ENCODE data around the gene ARL2BP.
A peak's percentile ranks its signal among the peaks of the same experiment; 100 is the strongest.

The ARL2BP gene

GRCh38 chr16:57257455-57258070 lies 12.5 kb downstream of the ARL2BP start:
- TF ChIP-seq Cebpa-rat (IDR thresholded peaks at IDR 0.05) = no peak
- H3K4me3 ChIP-seq = no peak overlapping the region
- H3K9ac ChIP-seq = no peak overlapping the region
- H3K4me2 ChIP-seq = no peak overlapping the region
- H3K27me3 ChIP-seq = no peaks in the 10 kb centered on the region
- no peak overlapping the region for H3K27ac ChIP-seq
- peaks cover 13 to 37% (median 20%) of the 10 kb centered on the region in 11 experiments for H3K36me3 ChIP-seq
- H3K9me3 ChIP-seq (replicated peaks in 1 of 11) = peaks cover 0 to 7% (median 3%) of the 10 kb centered on the region in 11 experiments; a peak in 18 of 22 replicates
- no peaks in the 10 kb centered on the region; a peak in 1 of 22 replicates for H4K20me1 ChIP-seq
- H3K4me1 ChIP-seq = peaks cover 13 to 23% (median 20%) of the 10 kb centered on the region in 10 experiments

DNA sequence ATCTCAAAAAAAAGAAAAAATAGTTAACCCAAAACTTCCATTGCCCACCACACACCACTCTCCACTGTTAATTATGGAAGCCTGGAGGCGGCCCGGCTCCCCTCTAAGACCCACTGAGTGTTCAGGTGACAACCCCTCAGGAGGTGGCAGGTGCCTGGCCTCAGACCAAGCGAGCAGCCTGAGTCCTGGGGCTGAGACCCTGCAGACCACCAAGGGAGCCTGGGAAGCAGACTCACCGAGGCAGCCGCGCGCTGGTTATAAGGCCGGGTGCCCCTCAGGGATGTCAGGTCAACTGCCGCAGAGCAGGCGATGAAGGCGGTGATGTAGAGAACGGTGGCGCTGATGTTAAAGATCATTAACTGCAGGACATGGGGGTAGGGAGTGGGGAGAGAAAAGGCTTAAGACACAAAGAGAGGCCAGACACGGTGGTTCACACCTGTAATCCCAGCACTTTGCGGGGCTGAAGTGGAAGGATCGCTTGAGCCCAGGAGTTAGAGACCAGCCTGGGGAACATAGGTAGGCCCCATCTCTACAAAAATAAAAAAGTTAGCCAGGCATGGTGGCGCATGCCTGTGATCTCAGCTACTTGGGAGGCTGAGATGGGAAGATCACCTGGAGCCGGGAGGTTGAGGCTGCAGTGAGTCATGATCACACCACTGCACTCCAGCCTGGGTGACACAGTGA lies 13.3 kb downstream of the ARL2BP start:
- no peaks in the 10 kb centered on the region for H3K27me3 ChIP-seq
- no peak overlapping the region for H3K4me3 ChIP-seq
- H3K4me2 ChIP-seq = peak overlapping the region in 2 of 11 experiments; percentile 69 to 83; a peak in 1 of 22 replicates
- H3K27ac ChIP-seq = no peak overlapping the region
- no peak overlapping the region for H3K9ac ChIP-seq
- H4K20me1 ChIP-seq = no peaks in the 10 kb centered on the region; a peak in 1 of 22 replicates
- H3K9me3 ChIP-seq (replicated peaks in 1 of 11) = no peaks in the 10 kb centered on the region
- H3K36me3 ChIP-seq = peaks cover 6 to 29% (median 12%) of the 10 kb centered on the region in 11 experiments; a peak in 17 of 22 replicates
- no peak for TF ChIP-seq Cebpa-rat (IDR thresholded peaks at IDR 0.05)
- H3K4me1 ChIP-seq = peaks cover 13 to 23% (median 20%) of the 10 kb centered on the region in 10 experiments

DNA sequence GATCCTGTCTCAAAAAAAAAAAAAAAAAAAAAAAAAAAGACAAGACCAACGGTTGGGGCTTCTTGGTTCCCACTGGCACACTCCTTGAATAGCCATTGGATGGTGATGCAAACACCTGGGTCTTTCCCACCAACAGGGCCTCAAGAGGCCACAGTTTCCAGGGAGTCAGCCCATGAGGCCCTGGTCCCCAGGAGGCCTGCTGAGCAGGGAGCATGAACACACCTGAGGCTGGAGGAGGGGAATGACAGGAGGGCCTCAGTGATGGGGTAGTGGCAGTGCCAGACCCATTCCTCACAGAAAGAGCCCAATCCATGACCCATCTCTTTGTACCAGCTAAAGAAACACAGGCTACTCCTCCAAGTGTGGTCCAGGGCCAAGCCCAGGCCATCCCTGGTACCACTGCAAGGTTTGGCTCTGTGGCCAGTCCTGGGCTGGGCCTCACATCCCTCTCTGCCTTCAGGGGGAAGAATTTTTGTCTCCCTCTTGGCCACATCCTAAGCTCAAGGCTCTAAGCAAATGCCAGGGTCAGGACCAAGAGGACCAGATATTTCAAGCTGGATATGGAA lies 13.9 kb downstream of the ARL2BP start:
- no peak overlapping the region for H3K27ac ChIP-seq
- no peaks in the 10 kb centered on the region; a peak in 1 of 22 replicates for H4K20me1 ChIP-seq
- H3K36me3 ChIP-seq = peaks cover 0 to 22% (median 7%) of the 10 kb centered on the region in 11 experiments; a peak in 13 of 22 replicates
- TF ChIP-seq Cebpa-rat (IDR thresholded peaks at IDR 0.05) = no peak
- H3K4me3 ChIP-seq = no peak overlapping the region
- H3K9me3 ChIP-seq (replicated peaks in 1 of 11) = no peaks in the 10 kb centered on the region
- no peak overlapping the region for H3K9ac ChIP-seq
- H3K27me3 ChIP-seq = no peaks in the 10 kb centered on the region
- peaks cover 15 to 24% (median 21%) of the 10 kb centered on the region in 10 experiments for H3K4me1 ChIP-seq
- peak overlapping the region in 9 of 11 experiments; percentile 0 to 97 (median 83); a peak in 12 of 22 replicates for H3K4me2 ChIP-seq

DNA sequence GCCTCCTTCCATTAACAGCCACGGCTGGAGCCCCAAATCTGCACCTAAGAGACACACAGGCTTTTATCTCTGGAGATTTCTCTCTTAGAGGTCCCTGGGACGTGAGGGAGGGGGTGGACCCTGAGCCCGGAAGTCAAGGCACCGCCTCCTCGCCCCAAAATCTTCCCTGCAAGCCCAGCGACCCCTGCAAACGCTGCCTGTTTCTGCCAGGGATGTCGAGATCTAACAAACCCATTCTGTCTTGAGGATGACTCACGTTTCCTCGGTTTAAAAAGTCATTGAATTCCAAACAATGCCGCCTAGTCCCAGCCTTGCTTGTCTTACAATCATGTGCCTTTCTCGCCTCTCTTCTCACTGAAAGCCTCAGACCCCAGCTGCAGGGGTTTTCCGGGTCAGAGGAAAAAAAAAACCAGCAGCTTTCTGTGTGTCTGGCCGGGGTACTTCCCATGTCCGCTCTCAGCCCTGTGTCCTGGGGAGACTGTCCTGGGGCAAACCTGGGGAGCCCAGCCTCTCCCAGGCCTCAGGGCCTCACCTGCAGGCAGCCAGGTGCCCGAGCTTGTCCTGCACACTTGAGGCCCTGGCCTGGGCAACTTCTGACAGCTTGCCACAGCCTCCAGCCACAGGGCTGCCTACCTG lies 15.4 kb downstream of the ARL2BP start:
- Histone ChIP-seq H3K9me3 (replicated peaks in 1 of 11) (no peaks in the 10 kb centered on the region), H3K27ac (peak overlapping the region in 9 of 11 experiments; percentile 32 to 70 (median 56); a peak in 17 of 22 replicates), H3K4me1 (peaks cover 18 to 31% (median 24%) of the 10 kb centered on the region in 10 experiments), H3K4me3 (peak overlapping the region in 4 of 10 experiments; percentile 9 to 44 (median 15); a peak in 2 of 20 replicates), H3K9ac (peak overlapping the region; percentile 19 to 62 (median 51); a peak in 18 of 22 replicates), H3K4me2 (peak overlapping the region; percentile 63 to 97 (median 83)), H3K36me3 (peaks cover 0 to 12% (median 0%) of the 10 kb centered on the region in 11 experiments; a peak in 4 of 22 replicates), H4K20me1 (no peaks in the 10 kb centered on the region; a peak in 1 of 22 replicates), H3K27me3 (no peaks in the 10 kb centered on the region)
- no peak for TF ChIP-seq Cebpa-rat (IDR thresholded peaks at IDR 0.05)

DNA sequence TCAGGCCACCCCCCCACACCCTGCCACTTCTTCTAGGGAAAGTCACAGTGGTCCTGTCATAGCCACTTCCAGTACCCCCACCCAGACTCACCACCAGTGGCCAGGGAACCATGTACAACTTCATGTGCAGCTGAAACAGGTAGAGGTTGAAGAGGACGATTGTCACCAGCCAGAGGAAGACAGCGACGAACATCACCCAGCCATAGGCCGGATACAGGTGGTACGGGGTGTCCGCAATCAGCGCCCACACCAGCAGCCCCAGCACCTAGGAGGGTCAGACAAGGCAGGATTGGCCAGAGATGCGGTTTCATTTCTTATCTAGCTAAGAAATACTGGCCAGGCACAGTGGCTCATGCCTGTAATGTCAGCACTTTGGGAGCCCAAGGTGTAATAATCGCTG lies 16.7 kb downstream of the ARL2BP start:
- H3K9ac ChIP-seq = no peak overlapping the region
- no peak overlapping the region for H3K27ac ChIP-seq
- H3K27me3 ChIP-seq = no peaks in the 10 kb centered on the region
- no peak overlapping the region for H3K4me2 ChIP-seq
- no peak overlapping the region for H3K4me3 ChIP-seq
- H4K20me1 ChIP-seq = no peaks in the 10 kb centered on the region
- TF ChIP-seq Cebpa-rat (IDR thresholded peaks at IDR 0.05) = no peak
- no peaks in the 10 kb centered on the region for H3K36me3 ChIP-seq
- H3K9me3 ChIP-seq (replicated peaks in 1 of 11) = no peaks in the 10 kb centered on the region
- H3K4me1 ChIP-seq = peaks cover 25 to 42% (median 31%) of the 10 kb centered on the region in 10 experiments

GRCh38 chr16:57262841-57263540 lies 17.9 kb downstream of the ARL2BP start:
- H3K4me2 ChIP-seq = no peak overlapping the region

GRCh38 chr16:57263541-57264351 lies 18.7 kb downstream of the ARL2BP start:
- peak overlapping the region in 1 of 11 experiments; percentile 16; a peak in 1 of 22 replicates for H3K9ac ChIP-seq
- peak overlapping the region in 5 of 11 experiments; percentile 10 to 40 (median 27); a peak in 6 of 22 replicates for H3K4me2 ChIP-seq
- no peak overlapping the region for H3K27ac ChIP-seq
- peaks cover 27 to 50% (median 37%) of the 10 kb centered on the region in 10 experiments for H3K4me1 ChIP-seq
- no peaks in the 10 kb centered on the region for H3K36me3 ChIP-seq
- H3K4me3 ChIP-seq = no peak overlapping the region
- H4K20me1 ChIP-seq = no peaks in the 10 kb centered on the region
- no peaks in the 10 kb centered on the region for H3K9me3 ChIP-seq (replicated peaks in 1 of 11)
- TF ChIP-seq Cebpa-rat (IDR thresholded peaks at IDR 0.05) = no peak
- H3K27me3 ChIP-seq = no peaks in the 10 kb centered on the region

More at GRCh38 chr16:57262841-57263540, 17.9 kb downstream of the ARL2BP start:
- no peak for TF ChIP-seq Cebpa-rat (IDR thresholded peaks at IDR 0.05)
- Histone ChIP-seq H3K36me3 (no peaks in the 10 kb centered on the region), H3K27ac (no peak overlapping the region), H3K4me3 (no peak overlapping the region), H4K20me1 (no peaks in the 10 kb centered on the region), H3K4me1 (peaks cover 27 to 49% (median 37%) of the 10 kb centered on the region in 10 experiments), H3K27me3 (no peaks in the 10 kb centered on the region), H3K9ac (no peak overlapping the region), H3K9me3 (replicated peaks in 1 of 11) (no peaks in the 10 kb centered on the region)

DNA sequence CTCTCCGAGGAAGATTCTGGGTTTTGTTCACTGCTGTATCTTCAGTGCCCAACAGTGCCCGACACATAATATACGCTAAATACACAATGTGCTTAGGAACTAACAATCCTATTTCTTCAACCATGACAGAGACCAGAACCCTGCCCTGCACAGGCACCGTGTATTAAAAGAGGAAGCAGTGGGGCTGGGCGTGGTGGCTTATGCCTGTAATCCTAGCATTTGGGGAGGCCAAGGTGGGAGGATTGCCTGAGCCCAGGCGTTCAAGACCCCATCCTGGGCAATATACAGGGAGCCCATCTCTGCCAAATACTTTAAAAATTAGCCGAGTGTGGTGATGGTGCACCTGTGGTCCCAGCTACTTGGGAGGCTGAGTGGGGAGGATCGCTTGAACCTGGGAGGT lies 19.3 kb downstream of the ARL2BP start:
- TF ChIP-seq Cebpa-rat (IDR thresholded peaks at IDR 0.05) = no peak
- Histone ChIP-seq H3K4me1 (peaks cover 27 to 51% (median 37%) of the 10 kb centered on the region in 10 experiments), H3K36me3 (no peaks in the 10 kb centered on the region), H3K9me3 (replicated peaks in 1 of 11) (no peaks in the 10 kb centered on the region), H3K9ac (0 out of 22 replicates have a peak overlapping the region, but pooled peaks of 1 of the 11 experiments have one; percentile 16), H4K20me1 (no peaks in the 10 kb centered on the region), H3K4me3 (no peak overlapping the region), H3K27ac (no peak overlapping the region), H3K27me3 (no peaks in the 10 kb centered on the region), H3K4me2 (peak overlapping the region in 5 of 11 experiments; percentile 10 to 40 (median 27); a peak in 6 of 22 replicates)

All from BLaER1 treated with 17β-estradiol and CSF1 and Interleukin-3, amounts not matched to agents 10 nM and 100 nM (cell line).